Articular chondrocyte of knee joint (primary cell): Measurements from ENCODE around the gene CLPTM1. TPM values are rescaled to one million over a fixed set of nuclear protein-coding genes. Genes with fewer than 3 reads are reported as not detected.

Source experiments
- total RNA-seq: library from RNA; depleted of rRNA; stranded (reverse); fragments of >200 nt; gene quantifications from 2 replicates; pipeline ENCODE4 v1.2.3, GENCODE V29; 2012

CLPTM1 gene
- total RNA-seq, result 35.1 and 37.4 TPM in 2 replicates

GRCh38 chr19:44954649-44955504, at the start of gene CLPTM1:
Gene CLPTM1 (plus strand): TSS chr19:44955380. CDS start chr19:44955396, 16 bp downstream.

GRCh38 chr19:44905437-44906160, 49.6 kb upstream of the CLPTM1 start, which contains the start of gene APOE:
Gene APOE (plus strand): TSS chr19:44905796. CDS start chr19:44906625, 829 bp downstream.

GRCh38 chr19:44914433-44915206, 40.6 kb upstream of the CLPTM1 start, which contains the start of gene APOC1:
Gene APOC1 (plus strand): TSS chr19:44914608. CDS start chr19:44914892, 284 bp downstream.

GRCh38 chr19:44942067-44942571, 13.1 kb upstream of the CLPTM1 start, which contains the start of gene APOC4:
Gene APOC4 (plus strand): TSS chr19:44942237. CDS start chr19:44942278, 41 bp downstream.

GRCh38 chr19:45001087-45001739, 46.0 kb downstream of the CLPTM1 start, which contains the start of gene RELB:
Gene RELB (plus strand): TSS chr19:45001464. CDS start chr19:45001580, 116 bp downstream.

GRCh38 chr19:45038931-45039893, 84.0 kb downstream of the CLPTM1 start, which contains the start of gene CLASRP:
Gene CLASRP (plus strand): TSS chr19:45039045. CDS start chr19:45040213, 1,168 bp downstream.

Other genes with a start within 250 kb of the CLPTM1 start
- gene BCL3, start 206.7 kb upstream of the CLPTM1 start, total RNA-seq, result 11.2 and 14.2 TPM in 2 replicates
- gene CBLC, start 177.5 kb upstream of the CLPTM1 start, total RNA-seq, result not detected in 2 replicates
- gene BCAM, start 146.3 kb upstream of the CLPTM1 start, total RNA-seq, result 10.7 and 13.1 TPM in 2 replicates
- 35.6 and 43.1 TPM in 2 replicates for gene NECTIN2, start 109.1 kb upstream of the CLPTM1 start, total RNA-seq
- gene TOMM40, start 64.1 kb upstream of the CLPTM1 start, total RNA-seq, result 18.2 and 25.2 TPM in 2 replicates
- 0.26 and 0.32 TPM in 2 replicates for gene APOE, start 49.6 kb upstream of the CLPTM1 start, total RNA-seq
- 0.52 and 0.86 TPM in 2 replicates for gene APOC1, start 40.8 kb upstream of the CLPTM1 start, total RNA-seq
- gene APOC4, start 13.1 kb upstream of the CLPTM1 start, total RNA-seq, result not detected in 2 replicates
- not detected in 2 replicates for gene APOC2, start 9.3 kb upstream of the CLPTM1 start, total RNA-seq
- gene RELB, start 46.1 kb downstream of the CLPTM1 start, total RNA-seq, result 6.9 and 8.0 TPM in 2 replicates
- gene CLASRP, start 83.7 kb downstream of the CLPTM1 start, total RNA-seq, result 18.2 and 27.3 TPM in 2 replicates
- gene ZNF296, start 121.1 kb downstream of the CLPTM1 start, total RNA-seq, result 0.11 TPM in 1 of 2 replicates, not detected in the other
- gene GEMIN7, start 123.9 kb downstream of the CLPTM1 start, total RNA-seq, result 13.2 and 20.1 TPM in 2 replicates
- 24.0 and 24.6 TPM in 2 replicates for gene PPP1R37, start 137.8 kb downstream of the CLPTM1 start, total RNA-seq
- gene NKPD1, start 205.6 kb downstream of the CLPTM1 start, total RNA-seq, result under 0.01 TPM in 1 of 2 replicates, not detected in the other
- 7.7 and 8.4 TPM in 2 replicates for gene TRAPPC6A, start 222.9 kb downstream of the CLPTM1 start, total RNA-seq
- gene BLOC1S3, start 223.4 kb downstream of the CLPTM1 start, total RNA-seq, result 6.1 and 7.6 TPM in 2 replicates